Measurements from ENCODE around the gene MIDN.

MIDN gene

GRCh38 chr19:1232652-1233072, 15.7 kb upstream of the MIDN start:
- FAIRE-seq (no peak), DNase-seq (ENCODE audit: insufficient read length, low spot score) (peak; percentile 21)
- no peak for TF ChIP-seq POU2F2 (IDR thresholded peaks at IDR 0.05; ENCODE audit: low read depth, low read length)
- no peak for TF ChIP-seq SPI1 (IDR thresholded peaks at IDR 0.05; ENCODE audit: low read depth, low read length)
- TF ChIP-seq TAF1 (IDR thresholded peaks at IDR 0.05; ENCODE audit: low read depth, low read length), result no peak
- TF ChIP-seq POLR2A (IDR thresholded peaks at IDR 0.05; ENCODE audit: low read depth, low read length), result no peak
- no peak for TF ChIP-seq POLR2AphosphoS5 (IDR thresholded peaks at IDR 0.05; ENCODE audit: low read depth, low read length)
- TF ChIP-seq PAX5 (IDR thresholded peaks at IDR 0.05; ENCODE audit: insufficient read depth, low read length, severe bottlenecking), result no peak

- FAIRE-seq, result no peak
- TF ChIP-seq SPI1 (IDR thresholded peaks at IDR 0.05; ENCODE audit: low read depth, low read length) (no peak), POLR2A (IDR thresholded peaks at IDR 0.05; ENCODE audit: low read depth, low read length) (no peak), PAX5 (IDR thresholded peaks at IDR 0.05; ENCODE audit: insufficient read depth, low read length, severe bottlenecking) (no peak), POLR2AphosphoS5 (IDR thresholded peaks at IDR 0.05; ENCODE audit: low read depth, low read length) (no peak), TAF1 (IDR thresholded peaks at IDR 0.05; ENCODE audit: low read depth, low read length) (no peak), POU2F2 (IDR thresholded peaks at IDR 0.05; ENCODE audit: low read depth, low read length) (no peak)
- no peak for DNase-seq (ENCODE audit: insufficient read length, low spot score)
Observed at GRCh38 chr19:1233115-1233667, 15.2 kb upstream of the MIDN start.

- no peak for TF ChIP-seq PAX5 (IDR thresholded peaks at IDR 0.05; ENCODE audit: insufficient read depth, low read length, severe bottlenecking)
- no peak for TF ChIP-seq POLR2AphosphoS5 (IDR thresholded peaks at IDR 0.05; ENCODE audit: low read depth, low read length)
- TF ChIP-seq SPI1 (IDR thresholded peaks at IDR 0.05; ENCODE audit: low read depth, low read length), result no peak
- no peak for TF ChIP-seq POLR2A (IDR thresholded peaks at IDR 0.05; ENCODE audit: low read depth, low read length)
- TF ChIP-seq TAF1 (IDR thresholded peaks at IDR 0.05; ENCODE audit: low read depth, low read length), result no peak
- no peak for TF ChIP-seq POU2F2 (IDR thresholded peaks at IDR 0.05; ENCODE audit: low read depth, low read length)
- DNase-seq (ENCODE audit: insufficient read length, low spot score), result no peak
- FAIRE-seq, result no peak
Observed at GRCh38 chr19:1234051-1234954, 14.1 kb upstream of the MIDN start.

- TF ChIP-seq POU2F2 (IDR thresholded peaks at IDR 0.05; ENCODE audit: low read depth, low read length) (no peak), TAF1 (IDR thresholded peaks at IDR 0.05; ENCODE audit: low read depth, low read length) (no peak), POLR2AphosphoS5 (IDR thresholded peaks at IDR 0.05; ENCODE audit: low read depth, low read length) (no peak), PAX5 (IDR thresholded peaks at IDR 0.05; ENCODE audit: insufficient read depth, low read length, severe bottlenecking) (no peak), POLR2A (IDR thresholded peaks at IDR 0.05; ENCODE audit: low read depth, low read length) (no peak), SPI1 (IDR thresholded peaks at IDR 0.05; ENCODE audit: low read depth, low read length) (no peak)
- FAIRE-seq (no peak), DNase-seq (ENCODE audit: insufficient read length, low spot score) (no peak)
Observed at GRCh38 chr19:1234955-1235380, 13.4 kb upstream of the MIDN start.

- DNase-seq (ENCODE audit: insufficient read length, low spot score) (no peak), FAIRE-seq (no peak)
- TF ChIP-seq TAF1 (IDR thresholded peaks at IDR 0.05; ENCODE audit: low read depth, low read length), result no peak
- TF ChIP-seq PAX5 (IDR thresholded peaks at IDR 0.05; ENCODE audit: insufficient read depth, low read length, severe bottlenecking), result no peak
- TF ChIP-seq POLR2AphosphoS5 (IDR thresholded peaks at IDR 0.05; ENCODE audit: low read depth, low read length), result no peak
- no peak for TF ChIP-seq POLR2A (IDR thresholded peaks at IDR 0.05; ENCODE audit: low read depth, low read length)
- no peak for TF ChIP-seq POU2F2 (IDR thresholded peaks at IDR 0.05; ENCODE audit: low read depth, low read length)
- no peak for TF ChIP-seq SPI1 (IDR thresholded peaks at IDR 0.05; ENCODE audit: low read depth, low read length)
Observed at GRCh38 chr19:1235625-1236538, 12.5 kb upstream of the MIDN start.

- FAIRE-seq (no peak), DNase-seq (ENCODE audit: insufficient read length, low spot score) (no peak)
- TF ChIP-seq TAF1 (IDR thresholded peaks at IDR 0.05; ENCODE audit: low read depth, low read length) (no peak), POLR2AphosphoS5 (IDR thresholded peaks at IDR 0.05; ENCODE audit: low read depth, low read length) (no peak), POU2F2 (IDR thresholded peaks at IDR 0.05; ENCODE audit: low read depth, low read length) (no peak), POLR2A (IDR thresholded peaks at IDR 0.05; ENCODE audit: low read depth, low read length) (no peak)
Observed at GRCh38 chr19:1236576-1236975, 11.8 kb upstream of the MIDN start.

- no peak for FAIRE-seq
- TF ChIP-seq POLR2A (IDR thresholded peaks at IDR 0.05; ENCODE audit: low read depth, low read length) (no peak), TAF1 (IDR thresholded peaks at IDR 0.05; ENCODE audit: low read depth, low read length) (no peak), POLR2AphosphoS5 (IDR thresholded peaks at IDR 0.05; ENCODE audit: low read depth, low read length) (no peak), PAX5 (IDR thresholded peaks at IDR 0.05; ENCODE audit: insufficient read depth, low read length, severe bottlenecking) (no peak), POU2F2 (IDR thresholded peaks at IDR 0.05; ENCODE audit: low read depth, low read length) (no peak), SPI1 (IDR thresholded peaks at IDR 0.05; ENCODE audit: low read depth, low read length) (no peak)
- no peak for DNase-seq (ENCODE audit: insufficient read length, low spot score)
Observed at GRCh38 chr19:1237027-1237659, 11.2 kb upstream of the MIDN start.

GRCh38 chr19:1237754-1238368, 10.5 kb upstream of the MIDN start, which contains the start of gene CBARP:
TSS of gene CBARP (minus strand) at chr19:1238005. CDS start at chr19:1236100, 1,905 bp downstream.
- DNase-seq (ENCODE audit: insufficient read length, low spot score) (no peak), FAIRE-seq (peak; percentile 47)
- TF ChIP-seq POLR2AphosphoS5 (IDR thresholded peaks at IDR 0.05; ENCODE audit: low read depth, low read length) (no peak), POU2F2 (IDR thresholded peaks at IDR 0.05; ENCODE audit: low read depth, low read length) (no peak), SPI1 (IDR thresholded peaks at IDR 0.05; ENCODE audit: low read depth, low read length) (no peak), TAF1 (IDR thresholded peaks at IDR 0.05; ENCODE audit: low read depth, low read length) (no peak), POLR2A (IDR thresholded peaks at IDR 0.05; ENCODE audit: low read depth, low read length) (no peak), PAX5 (IDR thresholded peaks at IDR 0.05; ENCODE audit: insufficient read depth, low read length, severe bottlenecking) (no peak)

All from GM12891 (cell line).